MM.1S (cell line): ENCODE data around the gene GRAMD1B.

Experiments used
- CTCF ChIP-seq: fragments of 300-600 bp; sonication (generic); IDR thresholded peaks from 2 replicates; pipeline ENCODE4 v1.5.1; 2016; ENCODE audit warnings: antibody characterized with exemption, low read length, mixed read lengths
- EZH2 ChIP-seq: fragments of 300-600 bp; sonication (generic); optimal IDR thresholded peaks from 2 replicates; pipeline ENCODE3; 2017; ENCODE audit warnings: low read depth, mild to moderate bottlenecking, antibody characterized with exemption, low read length, mixed read lengths
- EZH2phosphoT487 ChIP-seq: fragments of 300-600 bp; sonication (generic); IDR thresholded peaks from 2 replicates; pipeline ENCODE4 v1.6.1; 2018; ENCODE audit warnings: antibody characterized with exemption, low read length

GRCh38 chr11:123527947-123528346 is 97.9 kb downstream of the GRAMD1B start:
- TF ChIP-seq CTCF (no peak), EZH2 (no peak), EZH2phosphoT487 (no peak)
